ENCODE data around the gene HNRNPH1.
A peak's percentile ranks its signal among the peaks of the same experiment; 100 is the strongest.
"Not testable (repeated sequence)": the region's sequence is repeated elsewhere in the genome, so short reads cannot be mapped to it uniquely, and the experiment has no call there.

The HNRNPH1 gene

GRCh38 chr5:179639296-179639695 lies 15.8 kb upstream of the HNRNPH1 start:
- not testable (repeated sequence) for ATAC-seq (ENCODE audit: low read depth); H3K4me3 Mint-ChIP-seq; H3K4me1 Mint-ChIP-seq; H3K9me3 Mint-ChIP-seq; H3K27me3 Mint-ChIP-seq; H3K36me3 Mint-ChIP-seq; DNase-seq (ENCODE audit: low spot score in 2 of 2); H3K27ac Mint-ChIP-seq

- not testable (repeated sequence) for DNase-seq (ENCODE audit: low spot score in 2 of 2); H3K4me1 Mint-ChIP-seq; H3K36me3 Mint-ChIP-seq; H3K27me3 Mint-ChIP-seq; H3K27ac Mint-ChIP-seq; H3K4me3 Mint-ChIP-seq; H3K9me3 Mint-ChIP-seq
- peak; percentile 95 for ATAC-seq (ENCODE audit: low read depth)
Observed at GRCh38 chr5:179634370-179635172, 11.1 kb upstream of the HNRNPH1 start.

- not testable (repeated sequence) for H3K36me3 Mint-ChIP-seq; H3K4me3 Mint-ChIP-seq; H3K9me3 Mint-ChIP-seq; H3K27me3 Mint-ChIP-seq; H3K4me1 Mint-ChIP-seq; H3K27ac Mint-ChIP-seq; DNase-seq (ENCODE audit: low spot score in 2 of 2)
- ATAC-seq (ENCODE audit: low read depth) = peak; percentile 68
Observed at GRCh38 chr5:179633501-179634369, 10.3 kb upstream of the HNRNPH1 start.

GRCh38 chr5:179624841-179625271 lies 1.4 kb upstream of the HNRNPH1 start:
- ATAC-seq (ENCODE audit: low read depth) = no peak
- Mint-ChIP-seq H3K36me3 (peaks cover 26% of the 10 kb centered on the region), H3K9me3 (no peaks in the 10 kb centered on the region), H3K4me1 (peaks cover 28% of the 10 kb centered on the region), H3K27ac (peak overlapping the region; percentile 100), H3K27me3 (no peaks in the 10 kb centered on the region), H3K4me3 (peak overlapping the region; percentile 99)
- no peak for DNase-seq (ENCODE audit: low spot score in 2 of 2)

GRCh38 chr5:179623906-179624741 lies 653 bp upstream of the HNRNPH1 start:
- H3K36me3 Mint-ChIP-seq = peaks cover 29% of the 10 kb centered on the region
- H3K4me1 Mint-ChIP-seq = peaks cover 32% of the 10 kb centered on the region
- no peak for DNase-seq (ENCODE audit: low spot score in 2 of 2)
- H3K27ac Mint-ChIP-seq = peak overlapping the region; percentile 100
- peak overlapping the region; percentile 99 for H3K4me3 Mint-ChIP-seq
- no peaks in the 10 kb centered on the region for H3K27me3 Mint-ChIP-seq
- ATAC-seq (ENCODE audit: low read depth) = peak; percentile 14
- H3K9me3 Mint-ChIP-seq = no peaks in the 10 kb centered on the region

- ATAC-seq (ENCODE audit: low read depth) (no peak), DNase-seq (ENCODE audit: low spot score in 2 of 2) (no peak)
- Mint-ChIP-seq H3K4me1 (peaks cover 43% of the 10 kb centered on the region), H3K4me3 (peak overlapping the region; percentile 99), H3K9me3 (no peaks in the 10 kb centered on the region), H3K36me3 (peaks cover 43% of the 10 kb centered on the region), H3K27me3 (no peaks in the 10 kb centered on the region), H3K27ac (peak overlapping the region; percentile 100)
Observed at GRCh38 chr5:179621551-179622214, 1.8 kb downstream of the HNRNPH1 start.

- H3K27me3 Mint-ChIP-seq = no peaks in the 10 kb centered on the region
- DNase-seq (ENCODE audit: low spot score in 2 of 2) (no peak), ATAC-seq (ENCODE audit: low read depth) (no peak)
- H3K36me3 Mint-ChIP-seq = peaks cover 47% of the 10 kb centered on the region
- H3K4me1 Mint-ChIP-seq = peaks cover 47% of the 10 kb centered on the region
- H3K9me3 Mint-ChIP-seq = no peaks in the 10 kb centered on the region
- peak overlapping the region; percentile 100 for H3K27ac Mint-ChIP-seq
- H3K4me3 Mint-ChIP-seq = peak overlapping the region; percentile 99
Observed at GRCh38 chr5:179620703-179621350, 2.6 kb downstream of the HNRNPH1 start.

- Mint-ChIP-seq H3K27me3 (no peaks in the 10 kb centered on the region), H3K36me3 (peaks cover 47% of the 10 kb centered on the region), H3K27ac (peak overlapping the region; percentile 100), H3K4me1 (peaks cover 48% of the 10 kb centered on the region), H3K9me3 (no peaks in the 10 kb centered on the region), H3K4me3 (peak overlapping the region; percentile 99)
- ATAC-seq (ENCODE audit: low read depth) = no peak
- DNase-seq (ENCODE audit: low spot score in 2 of 2) = no peak
Observed at GRCh38 chr5:179620293-179620692, 3.2 kb downstream of the HNRNPH1 start.

GRCh38 chr5:179619776-179620175 lies 3.7 kb downstream of the HNRNPH1 start:
- no peaks in the 10 kb centered on the region for H3K9me3 Mint-ChIP-seq
- H3K36me3 Mint-ChIP-seq = peaks cover 47% of the 10 kb centered on the region
- peaks cover 47% of the 10 kb centered on the region for H3K4me1 Mint-ChIP-seq
- peak overlapping the region; percentile 100 for H3K27ac Mint-ChIP-seq
- H3K27me3 Mint-ChIP-seq = no peaks in the 10 kb centered on the region
- H3K4me3 Mint-ChIP-seq = peak overlapping the region; percentile 99
- DNase-seq (ENCODE audit: low spot score in 2 of 2) (no peak), ATAC-seq (ENCODE audit: low read depth) (no peak)

GRCh38 chr5:179618923-179619554 lies 4.4 kb downstream of the HNRNPH1 start:
- peaks cover 49% of the 10 kb centered on the region for H3K36me3 Mint-ChIP-seq
- peak overlapping the region; percentile 13 for H3K27ac Mint-ChIP-seq
- DNase-seq (ENCODE audit: low spot score in 2 of 2) (no peak), ATAC-seq (ENCODE audit: low read depth) (no peak)
- H3K9me3 Mint-ChIP-seq = no peaks in the 10 kb centered on the region
- no peaks in the 10 kb centered on the region for H3K27me3 Mint-ChIP-seq
- peak overlapping the region; percentile 37 for H3K4me3 Mint-ChIP-seq
- H3K4me1 Mint-ChIP-seq = peaks cover 41% of the 10 kb centered on the region

- Mint-ChIP-seq H3K4me3 (no peak overlapping the region), H3K27me3 (no peaks in the 10 kb centered on the region), H3K9me3 (no peaks in the 10 kb centered on the region), H3K4me1 (peaks cover 39% of the 10 kb centered on the region), H3K36me3 (peaks cover 54% of the 10 kb centered on the region), H3K27ac (peak overlapping the region; percentile 49)
- ATAC-seq (ENCODE audit: low read depth) = no peak
- no peak for DNase-seq (ENCODE audit: low spot score in 2 of 2)
Observed at GRCh38 chr5:179617930-179618329, 5.5 kb downstream of the HNRNPH1 start.

- H3K4me1 Mint-ChIP-seq = peaks cover 35% of the 10 kb centered on the region
- no peak overlapping the region for H3K27ac Mint-ChIP-seq
- no peaks in the 10 kb centered on the region for H3K27me3 Mint-ChIP-seq
- no peak for ATAC-seq (ENCODE audit: low read depth)
- H3K4me3 Mint-ChIP-seq = no peak overlapping the region
- H3K36me3 Mint-ChIP-seq = peaks cover 52% of the 10 kb centered on the region
- H3K9me3 Mint-ChIP-seq = no peaks in the 10 kb centered on the region
- no peak for DNase-seq (ENCODE audit: low spot score in 2 of 2)
Observed at GRCh38 chr5:179616002-179616594, 7.4 kb downstream of the HNRNPH1 start.

Data from memory B cell (primary cell).